Hepatocyte (in vitro differentiated cells): ENCODE data around the gene CLCN1. TPM values are rescaled to one million over a fixed set of nuclear protein-coding genes. Genes with fewer than 3 reads are reported as not detected.

Experiments
- DNase-seq: peaks from one replicate; pipeline ENCODE4 v3.0.0-alpha.2; 2016; ENCODE audit warnings: low spot score
- H2AFZ ChIP-seq: fragments of 200-600 bp; sonication (generic); 2 replicates; pipeline ENCODE4 v1.6.0; 2016; ENCODE audit warnings: antibody characterized with exemption, mild to moderate bottlenecking
- H3K27ac ChIP-seq: fragments of 200-600 bp; sonication (generic); 2 replicates; pipeline ENCODE4 v1.5.1; 2016; ENCODE audit warnings: mild to moderate bottlenecking
- H3K27me3 ChIP-seq: fragments of 200-600 bp; sonication (generic); 2 replicates; pipeline ENCODE4 v1.6.1; 2016
- H3K36me3 ChIP-seq: fragments of 200-600 bp; sonication (generic); replicated peaks from 2 replicates; pipeline ENCODE4 v1.5.1; 2016; ENCODE audit warnings: low read depth; ENCODE audit not compliant: insufficient read depth
- H3K4me1 ChIP-seq: fragments of 200-600 bp; sonication (generic); 2 replicates; pipeline ENCODE4 v1.5.1; 2016; ENCODE audit warnings: mild to moderate bottlenecking, moderate library complexity; ENCODE audit not compliant: insufficient read depth
- H3K4me2 ChIP-seq: fragments of 200-600 bp; sonication (generic); 2 replicates; pipeline ENCODE4 v1.6.0; 2016
- H3K4me3 ChIP-seq: fragments of 200-600 bp; sonication (generic); 2 replicates; pipeline ENCODE4 v1.5.1; 2016; ENCODE audit warnings: mild to moderate bottlenecking
- H3K79me2 ChIP-seq: fragments of 200-600 bp; sonication (generic); 2 replicates; pipeline ENCODE4 v1.6.0; 2017; ENCODE audit warnings: mild to moderate bottlenecking
- H3K9me2 ChIP-seq: fragments of 200-600 bp; sonication (generic); replicated peaks from 2 replicates; pipeline ENCODE4 v1.6.0; 2017; ENCODE audit warnings: mild to moderate bottlenecking; ENCODE audit not compliant: insufficient read depth
- H3K9me3 ChIP-seq: fragments of 200-600 bp; sonication (generic); 2 replicates; pipeline ENCODE4 v1.5.1; 2016; ENCODE audit warnings: low read depth, mild to moderate bottlenecking
- H4K20me1 ChIP-seq: fragments of 200-600 bp; sonication (generic); 2 replicates; pipeline ENCODE4 v1.6.0; 2016; ENCODE audit warnings: mild to moderate bottlenecking; ENCODE audit not compliant: insufficient read depth, poor library complexity, severe bottlenecking
- EZH2 ChIP-seq: fragments of 200-600 bp; sonication (generic); IDR thresholded peaks from 2 replicates; pipeline ENCODE4 v1.6.1; 2016; ENCODE audit warnings: antibody characterized with exemption, mild to moderate bottlenecking, borderline replicate concordance
- EZH2phosphoT487 ChIP-seq: fragments of 200-600 bp; sonication (generic); IDR thresholded peaks from one replicate; pipeline ENCODE4 v1.6.1; 2018; ENCODE audit warnings: antibody characterized with exemption, mild to moderate bottlenecking, low read depth, moderate library complexity; ENCODE audit not compliant: unreplicated experiment, severe bottlenecking
- WGBS: methylation state at CpG from one replicate; pipeline ENCODE4 v1.1.6; 2016; ENCODE audit warnings: low lambda C conversion rate; ENCODE audit errors: missing lambda C conversion rate; 5-methylcytosine and 5-hydroxymethylcytosine counted together
- polyA plus RNA-seq: library from polyadenylated mRNA; unstranded; fragments of >200 nt; fragmentation: Nextera tagmentation; extraction: Ambion mirVana; gene quantifications from 2 replicates; pipeline ENCODE4 v1.2.1, GENCODE V29; 2016
- total RNA-seq: library from RNA; depleted of rRNA; stranded (reverse); fragments of >200 nt; gene quantifications from 2 replicates; pipeline ENCODE4 v1.2.3, GENCODE V29; 2014
- TF ChIP-seq, protein P1 (sequence below): fragments of 200-600 bp; sonication (generic); IDR thresholded peaks from 2 replicates; pipeline ENCODE4 v1.5.1; 2016; ENCODE audit warnings: antibody characterized with exemption, mild to moderate bottlenecking; ENCODE audit not compliant: poor library complexity

The CLCN1 gene
- total and polyA plus RNA-seq, 2 experiments from 2014 or later = 0.07 TPM; not detected in 1

DNA sequence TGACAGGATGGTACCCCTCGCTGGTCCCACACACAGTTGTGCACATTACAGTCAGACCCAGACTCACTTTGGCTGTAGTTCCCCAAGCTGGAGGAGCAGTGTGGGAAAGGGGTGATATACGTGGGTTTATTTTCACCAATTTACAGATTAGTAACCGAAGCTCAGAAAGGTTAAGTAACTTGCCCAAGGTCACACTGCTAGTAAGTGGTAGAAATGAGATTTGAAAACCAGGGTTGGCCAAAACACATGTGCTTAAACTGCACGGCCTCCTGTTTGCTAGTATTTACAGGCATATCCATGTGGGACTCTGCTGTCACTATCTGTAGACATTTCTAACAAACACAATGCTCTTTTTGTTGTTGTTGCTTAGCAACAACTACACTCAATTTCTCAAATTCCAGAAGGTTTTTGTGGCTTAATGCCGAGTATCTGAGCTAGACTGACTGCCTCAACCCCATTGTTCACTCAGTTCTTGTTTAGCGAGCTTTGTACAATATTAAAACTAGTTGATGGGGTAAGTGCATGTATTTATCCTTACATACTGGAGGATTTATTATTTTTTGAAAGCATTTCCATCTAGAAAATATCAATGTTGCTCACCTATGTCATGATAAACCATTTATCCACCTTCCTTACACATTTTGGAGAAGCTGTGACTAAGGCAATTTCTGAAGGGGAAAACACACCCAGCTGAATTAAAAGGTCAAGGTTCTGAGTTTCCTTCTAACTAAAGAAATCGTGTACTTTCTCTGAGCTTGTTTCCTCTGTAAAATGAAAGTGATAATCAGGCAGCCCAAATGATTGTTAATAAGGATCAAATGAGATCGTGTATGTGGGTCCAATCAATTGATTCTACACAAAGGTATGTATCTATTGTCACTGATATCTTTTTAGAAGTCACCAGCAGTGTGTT lies 36.5 kb upstream of the CLCN1 start:
- H3K4me3 ChIP-seq = no peak overlapping the region
- peaks cover 7% of the 10 kb centered on the region for H3K4me1 ChIP-seq
- WGBS = 53% methylated on average over 8 of the region's 8 CpGs
- no peaks in the 10 kb centered on the region for H3K9me3 ChIP-seq
- H3K27ac ChIP-seq = peak overlapping the region; percentile 32
- H3K79me2 ChIP-seq = no peaks in the 10 kb centered on the region
- H4K20me1 ChIP-seq = no peaks in the 10 kb centered on the region
- TF ChIP-seq EZH2phosphoT487 = no peak
- TF ChIP-seq, protein P1, sequence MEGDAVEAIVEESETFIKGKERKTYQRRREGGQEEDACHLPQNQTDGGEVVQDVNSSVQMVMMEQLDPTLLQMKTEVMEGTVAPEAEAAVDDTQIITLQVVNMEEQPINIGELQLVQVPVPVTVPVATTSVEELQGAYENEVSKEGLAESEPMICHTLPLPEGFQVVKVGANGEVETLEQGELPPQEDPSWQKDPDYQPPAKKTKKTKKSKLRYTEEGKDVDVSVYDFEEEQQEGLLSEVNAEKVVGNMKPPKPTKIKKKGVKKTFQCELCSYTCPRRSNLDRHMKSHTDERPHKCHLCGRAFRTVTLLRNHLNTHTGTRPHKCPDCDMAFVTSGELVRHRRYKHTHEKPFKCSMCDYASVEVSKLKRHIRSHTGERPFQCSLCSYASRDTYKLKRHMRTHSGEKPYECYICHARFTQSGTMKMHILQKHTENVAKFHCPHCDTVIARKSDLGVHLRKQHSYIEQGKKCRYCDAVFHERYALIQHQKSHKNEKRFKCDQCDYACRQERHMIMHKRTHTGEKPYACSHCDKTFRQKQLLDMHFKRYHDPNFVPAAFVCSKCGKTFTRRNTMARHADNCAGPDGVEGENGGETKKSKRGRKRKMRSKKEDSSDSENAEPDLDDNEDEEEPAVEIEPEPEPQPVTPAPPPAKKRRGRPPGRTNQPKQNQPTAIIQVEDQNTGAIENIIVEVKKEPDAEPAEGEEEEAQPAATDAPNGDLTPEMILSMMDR = no peak
- no peak for TF ChIP-seq EZH2
- H2AFZ ChIP-seq = peak overlapping the region; percentile 12
- H3K9me2 ChIP-seq = no peaks in the 10 kb centered on the region
- H3K27me3 ChIP-seq = no peaks in the 10 kb centered on the region
- peak; percentile 43 for DNase-seq
- no peaks in the 10 kb centered on the region for H3K36me3 ChIP-seq
- peak overlapping the region; percentile 43 for H3K4me2 ChIP-seq

DNA sequence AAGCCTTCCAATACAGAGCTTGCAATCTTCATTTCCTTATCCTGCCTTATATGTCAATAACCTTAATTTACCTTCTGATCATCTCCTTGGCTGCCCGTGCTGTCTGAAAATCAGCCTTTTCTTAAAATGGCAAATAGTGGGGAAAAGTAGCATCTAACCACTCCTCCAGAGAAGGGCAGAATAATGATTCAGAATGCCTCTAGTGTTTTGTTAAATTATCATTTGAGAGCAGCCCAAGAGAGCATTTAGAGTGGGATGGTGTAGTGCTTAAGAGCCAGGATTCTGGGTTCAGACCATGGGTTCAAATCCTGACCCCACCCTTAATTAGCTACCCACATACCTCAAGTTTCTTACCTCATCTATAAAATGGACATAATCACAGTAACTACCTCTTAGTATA lies 35.8 kb upstream of the CLCN1 start:
- Histone ChIP-seq H3K4me2 (no peak overlapping the region), H2AFZ (peak overlapping the region; percentile 12)

DNA sequence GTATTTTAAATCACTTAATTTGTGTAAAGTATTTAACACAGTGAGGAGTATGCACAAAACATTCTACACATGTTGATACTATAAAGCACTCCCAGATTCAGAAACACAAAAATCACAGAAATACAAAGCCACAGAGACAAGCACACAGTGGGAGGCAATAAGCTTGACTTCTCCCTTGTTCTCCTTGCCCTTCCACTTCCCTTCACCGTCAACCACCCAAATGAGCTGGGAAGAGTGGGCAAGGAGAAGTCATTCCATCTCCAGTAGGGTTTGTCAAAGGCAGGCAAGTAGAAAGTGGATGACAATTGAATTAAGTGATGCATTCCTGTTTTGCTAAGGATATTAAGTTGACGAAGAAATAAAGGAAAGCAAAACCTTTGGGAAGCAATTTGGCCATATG lies 35.3 kb upstream of the CLCN1 start:
- Histone ChIP-seq H3K4me3 (no peak overlapping the region), H3K4me1 (peaks cover 7% of the 10 kb centered on the region), H3K9me2 (no peaks in the 10 kb centered on the region), H3K79me2 (no peaks in the 10 kb centered on the region), H3K36me3 (no peaks in the 10 kb centered on the region), H3K4me2 (no peak overlapping the region), H3K27me3 (no peaks in the 10 kb centered on the region), H4K20me1 (no peaks in the 10 kb centered on the region), H3K27ac (no peak overlapping the region), H3K9me3 (no peaks in the 10 kb centered on the region), H2AFZ (no peak overlapping the region)
- 88% methylated on average over 2 of the region's 2 CpGs for WGBS
- no peak for DNase-seq
- TF ChIP-seq EZH2phosphoT487 (no peak), EZH2 (no peak)
- TF ChIP-seq, protein P1 = no peak

More for the DNA sequence above, 35.8 kb upstream of the CLCN1 start:
- no peaks in the 10 kb centered on the region for H3K9me3 ChIP-seq
- WGBS = 67% methylated on average over 1 of the region's 1 CpG
- peaks cover 7% of the 10 kb centered on the region for H3K4me1 ChIP-seq
- H4K20me1 ChIP-seq = no peaks in the 10 kb centered on the region
- DNase-seq = no peak
- no peaks in the 10 kb centered on the region for H3K27me3 ChIP-seq
- peak overlapping the region; percentile 32 for H3K27ac ChIP-seq
- TF ChIP-seq, protein P1 = no peak
- no peak for TF ChIP-seq EZH2
- no peak for TF ChIP-seq EZH2phosphoT487
- no peak overlapping the region for H3K4me3 ChIP-seq
- no peaks in the 10 kb centered on the region for H3K79me2 ChIP-seq
- no peaks in the 10 kb centered on the region for H3K36me3 ChIP-seq
- H3K9me2 ChIP-seq = no peaks in the 10 kb centered on the region
